GM19035 (cell line): ENCODE measurements around the gene SPAG5.
A peak's percentile ranks its signal among the peaks of the same experiment; 100 is the strongest.

Experiments
- ATAC-seq: cut with Tn5 transposase; IDR thresholded peaks from one replicate; pipeline ENCODE4 v1.9.1; 2021; ENCODE audit not compliant: unreplicated experiment

Gene SPAG5, protein sequence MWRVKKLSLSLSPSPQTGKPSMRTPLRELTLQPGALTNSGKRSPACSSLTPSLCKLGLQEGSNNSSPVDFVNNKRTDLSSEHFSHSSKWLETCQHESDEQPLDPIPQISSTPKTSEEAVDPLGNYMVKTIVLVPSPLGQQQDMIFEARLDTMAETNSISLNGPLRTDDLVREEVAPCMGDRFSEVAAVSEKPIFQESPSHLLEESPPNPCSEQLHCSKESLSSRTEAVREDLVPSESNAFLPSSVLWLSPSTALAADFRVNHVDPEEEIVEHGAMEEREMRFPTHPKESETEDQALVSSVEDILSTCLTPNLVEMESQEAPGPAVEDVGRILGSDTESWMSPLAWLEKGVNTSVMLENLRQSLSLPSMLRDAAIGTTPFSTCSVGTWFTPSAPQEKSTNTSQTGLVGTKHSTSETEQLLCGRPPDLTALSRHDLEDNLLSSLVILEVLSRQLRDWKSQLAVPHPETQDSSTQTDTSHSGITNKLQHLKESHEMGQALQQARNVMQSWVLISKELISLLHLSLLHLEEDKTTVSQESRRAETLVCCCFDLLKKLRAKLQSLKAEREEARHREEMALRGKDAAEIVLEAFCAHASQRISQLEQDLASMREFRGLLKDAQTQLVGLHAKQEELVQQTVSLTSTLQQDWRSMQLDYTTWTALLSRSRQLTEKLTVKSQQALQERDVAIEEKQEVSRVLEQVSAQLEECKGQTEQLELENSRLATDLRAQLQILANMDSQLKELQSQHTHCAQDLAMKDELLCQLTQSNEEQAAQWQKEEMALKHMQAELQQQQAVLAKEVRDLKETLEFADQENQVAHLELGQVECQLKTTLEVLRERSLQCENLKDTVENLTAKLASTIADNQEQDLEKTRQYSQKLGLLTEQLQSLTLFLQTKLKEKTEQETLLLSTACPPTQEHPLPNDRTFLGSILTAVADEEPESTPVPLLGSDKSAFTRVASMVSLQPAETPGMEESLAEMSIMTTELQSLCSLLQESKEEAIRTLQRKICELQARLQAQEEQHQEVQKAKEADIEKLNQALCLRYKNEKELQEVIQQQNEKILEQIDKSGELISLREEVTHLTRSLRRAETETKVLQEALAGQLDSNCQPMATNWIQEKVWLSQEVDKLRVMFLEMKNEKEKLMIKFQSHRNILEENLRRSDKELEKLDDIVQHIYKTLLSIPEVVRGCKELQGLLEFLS

GRCh38 chr17:28598799-28599310 is at the start of gene SPAG5:
SPAG5 (minus strand) TSS chr17:28599025; CDS start chr17:28598946, 79 bp downstream.
- peak; percentile 88 for ATAC-seq

DNA sequence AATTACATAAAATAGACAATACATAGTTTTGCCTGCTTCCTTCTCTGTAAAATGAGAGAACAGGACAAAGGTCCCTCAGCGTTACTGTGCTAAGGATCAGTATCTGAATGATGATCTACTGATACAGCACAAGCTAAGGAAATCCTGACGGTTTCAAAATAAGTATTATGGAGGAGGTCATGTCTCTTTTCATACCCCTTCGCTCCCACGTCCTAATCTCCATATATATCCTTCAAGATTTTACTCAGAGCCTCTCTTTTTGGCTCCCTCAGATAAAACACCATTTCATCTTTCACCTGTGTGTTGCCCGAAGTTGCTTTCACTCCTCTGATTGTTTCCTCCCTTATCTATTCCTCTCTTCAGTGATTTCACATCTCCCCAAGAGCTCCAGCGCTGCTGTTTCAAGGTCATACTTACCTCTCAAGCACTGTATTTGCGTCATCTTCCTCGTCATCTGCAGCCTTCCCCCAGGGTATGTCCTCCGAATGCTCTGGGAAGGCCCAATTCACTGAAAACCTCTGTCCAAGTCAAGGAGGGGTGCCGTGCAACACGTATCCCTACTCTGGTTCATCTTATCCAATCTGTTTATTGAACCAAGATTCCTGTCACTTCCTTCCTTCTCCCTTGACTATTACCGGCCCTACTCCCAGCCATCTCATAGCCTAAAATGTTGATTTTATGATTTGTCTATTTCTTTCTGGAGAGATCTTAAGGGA is 47.4 kb upstream of the SPAG5 start:
- no peak for ATAC-seq

GRCh38 chr17:28645576-28645939 is 46.7 kb upstream of the SPAG5 start:
- no peak for ATAC-seq

- peak; percentile 82 for ATAC-seq
Measured at GRCh38 chr17:28644787-28645575, 46.2 kb upstream of the SPAG5 start, which contains the start of gene BLTP2. BLTP2 (minus strand) TSS chr17:28645158; CDS start chr17:28645056, 102 bp downstream.

- peak; percentile 11 for ATAC-seq
Measured at GRCh38 chr17:28643983-28644786, 45.4 kb upstream of the SPAG5 start.

- ATAC-seq = no peak
Measured at GRCh38 chr17:28641579-28641978, 42.8 kb upstream of the SPAG5 start.

- ATAC-seq = no peak
Measured at GRCh38 chr17:28635506-28635905, 36.7 kb upstream of the SPAG5 start.

- ATAC-seq = no peak
Measured at GRCh38 chr17:28634206-28634865, 35.5 kb upstream of the SPAG5 start.

- no peak for ATAC-seq
Measured at GRCh38 chr17:28626818-28627217, 28.0 kb upstream of the SPAG5 start.

- ATAC-seq = no peak
Measured at GRCh38 chr17:28624148-28624547, 25.3 kb upstream of the SPAG5 start.

- ATAC-seq = no peak
Measured at GRCh38 chr17:28623696-28624095, 24.9 kb upstream of the SPAG5 start.

GRCh38 chr17:28622186-28622585 is 23.4 kb upstream of the SPAG5 start:
- no peak for ATAC-seq

DNA sequence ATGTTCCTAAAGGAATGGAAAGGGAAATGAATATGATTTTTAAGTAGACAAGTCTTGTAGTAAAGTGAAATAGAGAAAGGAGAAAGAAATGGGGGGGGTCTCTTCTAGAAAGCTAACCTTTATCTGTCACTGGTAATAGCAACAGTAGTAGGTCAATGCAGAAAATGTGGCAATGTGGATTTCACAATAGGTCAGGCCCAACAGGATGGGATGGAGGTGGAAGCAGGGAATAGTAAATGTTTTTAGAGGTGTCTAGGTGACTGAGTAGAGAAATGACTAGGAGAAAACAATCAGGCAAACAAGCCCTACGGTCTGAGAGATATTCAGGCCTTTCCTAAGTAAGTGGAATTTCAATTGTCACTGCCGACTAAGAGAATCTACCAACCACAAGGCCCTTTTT is 21.2 kb upstream of the SPAG5 start:
- no peak for ATAC-seq

DNA sequence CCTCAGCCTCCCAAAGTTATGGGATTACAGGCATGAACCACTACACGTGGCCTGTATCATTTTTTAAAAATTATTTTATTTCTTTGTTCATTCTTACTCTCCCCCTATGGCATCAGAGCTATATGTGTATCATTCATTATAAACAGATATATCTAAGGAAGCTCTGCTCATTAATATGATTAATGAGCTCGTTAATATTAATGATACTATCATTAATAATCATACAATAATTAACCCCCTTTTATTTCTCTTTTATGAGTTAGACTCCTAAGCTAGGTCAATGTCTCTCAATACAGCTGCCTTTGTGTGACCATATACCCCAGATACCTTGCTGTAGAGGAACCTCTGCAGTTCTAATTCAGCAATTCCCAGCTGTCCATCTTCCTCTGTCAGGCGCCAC is 19.6 kb upstream of the SPAG5 start:
- ATAC-seq = no peak

DNA sequence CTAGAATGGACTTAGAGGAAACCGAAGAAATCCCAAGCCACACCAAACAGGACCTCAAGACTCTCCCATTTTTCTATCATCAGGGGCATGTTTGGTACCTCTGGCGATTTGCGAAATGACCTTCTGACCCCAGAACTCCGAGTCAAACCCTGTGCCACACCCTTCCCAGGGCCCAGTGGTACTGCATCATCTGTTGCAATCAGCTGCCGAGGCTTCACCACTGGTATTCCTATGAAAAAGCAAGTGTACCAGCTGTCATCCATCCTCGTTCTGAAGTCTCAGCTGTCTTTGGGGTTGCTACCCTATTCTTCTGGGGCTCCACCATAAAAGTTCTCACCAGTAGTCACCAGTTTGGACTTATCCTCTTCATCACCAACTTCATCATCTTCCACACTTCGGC is 17.5 kb upstream of the SPAG5 start:
- ATAC-seq = no peak

DNA sequence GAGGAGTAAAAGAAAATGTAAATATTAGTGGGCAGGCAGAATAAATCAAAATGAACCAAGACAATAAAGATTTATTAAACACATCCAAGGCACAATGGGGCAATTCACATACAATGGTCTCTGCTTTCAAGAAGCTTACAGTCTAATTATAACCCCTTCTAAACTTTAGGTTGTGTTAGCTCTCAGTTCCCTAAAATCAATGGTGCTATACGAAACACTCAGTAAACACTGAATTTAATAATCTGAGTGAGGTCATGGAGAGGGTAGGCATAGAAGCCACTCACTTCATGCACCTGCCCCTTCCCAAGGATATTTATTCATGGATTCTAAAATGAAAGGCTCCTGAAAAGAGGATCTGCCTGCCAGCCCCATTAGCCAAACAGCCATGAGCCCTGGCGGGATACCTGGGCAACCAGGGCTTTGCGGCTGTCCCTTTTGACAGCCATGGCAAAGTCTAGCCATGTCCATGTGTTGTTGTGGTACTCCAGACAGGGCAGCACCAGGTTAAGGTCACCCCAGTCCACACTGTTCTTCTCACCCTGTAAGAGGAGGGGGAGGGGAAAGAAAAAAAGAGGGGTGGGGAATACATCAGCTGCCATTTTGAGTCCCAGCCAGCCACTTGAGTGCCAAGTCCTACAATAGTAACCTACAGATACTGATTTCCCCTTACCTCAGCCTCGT is 16.6 kb upstream of the SPAG5 start:
- ATAC-seq = no peak

DNA sequence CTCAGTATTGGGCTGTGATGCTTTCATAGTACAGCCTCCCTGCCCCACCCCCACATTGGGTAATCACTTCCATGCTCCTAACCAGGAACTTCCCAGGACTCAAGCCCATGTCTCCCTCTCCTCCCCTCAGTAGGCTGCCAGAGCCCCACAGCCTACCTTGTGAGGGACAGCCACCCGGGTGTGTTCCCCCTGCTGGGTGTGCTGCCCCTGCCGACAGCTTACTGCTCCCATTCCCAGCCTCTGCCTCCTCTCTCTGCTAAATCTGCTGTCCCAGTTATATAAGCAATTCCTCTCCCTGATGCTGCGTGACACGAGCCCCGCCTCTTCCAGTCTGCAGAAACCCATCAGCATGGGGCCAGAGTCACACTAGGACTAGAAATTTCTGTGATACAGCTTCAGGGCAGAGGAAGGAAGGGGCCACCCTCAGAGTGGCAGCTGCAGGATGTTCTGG is 15.1 kb upstream of the SPAG5 start, which contains the start of gene RSKR:
RSKR (minus strand) TSS at position 255 of the 451 bp plus-strand sequence; CDS start at position 231, 24 bp downstream.
- ATAC-seq = no peak
